Erythroblast (primary cell): ENCODE results near the gene FPR1.

Experiments
- DNase-seq, 2 experiments: peaks; one replicate each; lab custom pipeline; 2025; lab: John Stamatoyannopoulos, UW
- GATA1 ChIP-seq: IDR thresholded peaks from 2 replicates; pipeline ENCODE4 v1.6.1; 2011; ENCODE audit warnings: low read depth, mild to moderate bottlenecking, control low read depth, low read length, moderate library complexity
- POLR2A ChIP-seq: IDR thresholded peaks from 2 replicates; pipeline ENCODE4 v1.6.1; 2011; ENCODE audit warnings: mild to moderate bottlenecking, low read length

FPR1 gene

DNA sequence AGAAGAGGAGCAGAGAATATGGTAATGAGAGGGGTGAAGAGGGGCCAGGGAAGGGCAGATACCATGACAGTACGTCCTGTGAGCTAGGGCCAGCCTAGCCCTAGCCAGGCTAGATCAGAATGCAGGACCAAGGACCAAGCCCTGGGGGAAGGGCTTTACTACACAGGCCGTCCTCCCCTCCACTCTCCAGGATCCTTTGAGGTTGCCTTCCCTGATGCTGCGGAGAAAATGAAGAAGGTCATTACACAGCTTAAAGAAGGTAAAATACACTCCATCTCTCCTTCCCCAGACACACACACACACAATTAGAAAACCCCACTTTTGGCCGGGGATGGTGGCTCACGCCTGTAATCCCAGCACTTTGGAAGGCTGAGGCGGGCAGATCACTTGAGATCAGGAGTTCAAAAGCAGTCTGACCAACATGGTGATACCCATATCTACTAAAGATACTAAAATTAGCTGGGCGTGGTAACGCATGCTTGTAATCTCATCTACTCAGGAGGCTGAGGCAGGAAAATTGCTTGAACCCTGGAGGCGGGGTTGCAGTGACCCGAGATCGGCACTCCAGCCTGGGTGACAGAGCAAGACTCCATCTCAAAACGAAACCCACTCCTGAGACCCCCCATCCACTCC lies 50.1 kb downstream of the FPR1 start:
- no peak for TF ChIP-seq GATA1
- TF ChIP-seq POLR2A = no peak
- DNase-seq = peak; percentile 67 to 81

DNA sequence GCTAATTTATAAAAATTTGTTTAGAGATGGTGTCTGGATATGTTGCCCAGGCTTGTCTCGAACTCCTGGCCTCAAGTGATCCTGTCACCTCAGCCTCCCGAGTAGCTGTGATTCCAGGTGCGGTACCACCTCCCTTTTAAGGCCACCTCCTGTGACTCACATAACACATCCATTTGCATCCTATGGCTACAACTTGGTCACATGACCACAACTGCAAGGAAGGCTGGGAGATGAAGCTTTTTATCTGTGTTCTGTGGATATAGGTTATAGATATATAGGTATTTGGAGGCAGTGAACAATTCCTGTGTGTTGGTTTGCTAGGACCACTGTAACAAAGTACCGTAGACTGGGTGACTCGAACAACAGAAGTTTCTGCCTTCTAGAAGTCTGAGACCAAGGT lies 52.5 kb downstream of the FPR1 start:
- TF ChIP-seq GATA1 (no peak), POLR2A (no peak)
- no peak for DNase-seq

DNA sequence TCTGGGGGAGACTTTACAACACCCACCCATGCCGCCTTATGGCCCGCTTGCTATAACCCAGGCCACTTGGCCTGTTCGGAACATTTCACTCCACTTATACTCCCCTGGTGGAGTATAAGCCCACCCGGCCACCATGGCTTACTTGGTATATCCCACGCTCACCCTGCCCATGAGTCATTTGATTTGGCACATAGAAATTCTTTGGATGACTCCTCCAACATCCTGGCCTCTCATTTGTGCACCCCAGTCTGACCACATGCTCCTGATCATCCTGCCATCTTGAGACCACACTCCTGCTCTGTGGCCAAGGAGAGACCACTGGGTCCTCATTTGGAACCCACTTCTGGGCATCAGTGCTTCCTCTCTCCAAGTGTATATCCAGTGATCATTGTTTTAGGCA lies 53.4 kb downstream of the FPR1 start:
- TF ChIP-seq GATA1 = no peak
- no peak for TF ChIP-seq POLR2A

DNA sequence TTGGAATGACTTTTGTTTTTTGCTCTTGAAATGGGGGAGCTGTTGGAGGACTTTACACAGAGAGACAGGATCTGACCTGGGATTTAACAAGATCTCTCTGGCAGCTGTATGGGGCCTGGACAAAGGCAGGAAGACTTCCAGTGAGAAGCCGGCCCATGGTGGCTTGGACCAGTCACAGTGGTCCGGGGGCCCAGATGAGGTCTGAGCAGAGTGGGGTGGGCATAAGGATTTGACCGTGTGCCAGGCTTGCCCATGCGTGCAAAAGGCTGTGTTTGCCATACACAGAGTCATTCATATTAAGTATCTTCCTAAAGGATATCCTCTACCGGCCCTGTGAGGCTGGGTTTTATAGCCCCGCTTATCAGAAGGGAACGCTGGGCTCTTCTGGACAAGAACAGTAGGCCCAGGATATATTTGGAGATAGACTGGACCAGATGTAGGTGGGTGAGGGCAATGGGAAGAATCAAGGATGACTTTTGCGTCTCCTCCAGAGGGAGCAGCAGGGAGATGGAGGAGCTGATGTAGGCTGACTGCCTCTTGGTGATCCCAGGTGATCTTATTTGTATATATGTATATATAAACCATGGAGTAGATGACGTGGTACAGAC lies 54.4 kb downstream of the FPR1 start:
- DNase-seq = no peak
- TF ChIP-seq POLR2A (no peak), GATA1 (no peak)

More for the DNA sequence above, 53.4 kb downstream of the FPR1 start:
- DNase-seq = no peak

DNA sequence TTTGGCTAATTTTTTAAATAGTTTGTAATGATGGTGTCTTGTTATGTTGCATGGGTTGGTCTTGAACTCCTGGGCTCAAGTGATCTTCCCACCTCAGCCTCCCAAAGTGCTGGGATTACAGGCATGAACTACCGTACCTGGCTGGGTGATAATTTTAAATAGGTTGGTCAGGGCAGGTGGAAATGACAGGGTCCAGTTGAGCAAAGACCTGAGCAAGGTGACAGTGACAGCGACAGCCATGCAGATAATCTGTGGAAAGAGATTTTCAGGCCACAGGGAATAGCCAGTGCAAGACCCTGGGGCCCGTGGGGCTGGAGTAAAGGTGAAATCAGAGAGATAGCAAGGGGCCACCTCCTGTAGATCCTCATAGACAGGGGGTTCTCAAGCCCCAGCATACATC lies 55.1 kb downstream of the FPR1 start:
- no peak for DNase-seq
- no peak for TF ChIP-seq POLR2A
- TF ChIP-seq GATA1 = no peak
